Measurements from ENCODE around the gene DPYD.

DPYD gene

GRCh38 chr1:97379387-97380075 lies 541.3 kb downstream of the DPYD start:
- Histone ChIP-seq H3K27me3 (ENCODE audit: insufficient read depth, low read depth, severe bottlenecking) (no peaks in the 10 kb centered on the region), H3K9me3 (ENCODE audit: severe bottlenecking) (no peaks in the 10 kb centered on the region), H3K4me3 (ENCODE audit: low read depth, low read length) (no peak overlapping the region), H3K27ac (no peak overlapping the region), H3K36me3 (no peaks in the 10 kb centered on the region)
- no peak for TF ChIP-seq CTCF (IDR thresholded peaks at IDR 0.05; ENCODE audit: low read depth, low read length)
- DNase-seq: no peak

- no peak for DNase-seq
- no peaks in the 10 kb centered on the region for H3K9me3 ChIP-seq (ENCODE audit: severe bottlenecking)
- no peaks in the 10 kb centered on the region for H3K36me3 ChIP-seq
Observed at GRCh38 chr1:97378596-97378995, 542.2 kb downstream of the DPYD start.

GRCh38 chr1:97377432-97378034 lies 543.3 kb downstream of the DPYD start:
- Histone ChIP-seq H3K4me3 (ENCODE audit: low read depth, low read length) (no peak overlapping the region), H3K27me3 (ENCODE audit: insufficient read depth, low read depth, severe bottlenecking) (no peaks in the 10 kb centered on the region), H3K36me3 (no peaks in the 10 kb centered on the region), H3K9me3 (ENCODE audit: severe bottlenecking) (no peaks in the 10 kb centered on the region), H3K27ac (no peak overlapping the region)
- no peak for DNase-seq
- no peak for TF ChIP-seq CTCF (IDR thresholded peaks at IDR 0.05; ENCODE audit: low read depth, low read length)

More at GRCh38 chr1:97378596-97378995, 542.2 kb downstream of the DPYD start:
- no peak for TF ChIP-seq CTCF (IDR thresholded peaks at IDR 0.05; ENCODE audit: low read depth, low read length)
- Histone ChIP-seq H3K27ac (no peak overlapping the region), H3K4me3 (ENCODE audit: low read depth, low read length) (no peak overlapping the region), H3K27me3 (ENCODE audit: insufficient read depth, low read depth, severe bottlenecking) (no peaks in the 10 kb centered on the region)

- TF ChIP-seq CTCF (IDR thresholded peaks at IDR 0.05; ENCODE audit: low read depth, low read length): no peak
- no peak overlapping the region for H3K4me3 ChIP-seq (ENCODE audit: low read depth, low read length)
- H3K9me3 ChIP-seq (ENCODE audit: severe bottlenecking): no peaks in the 10 kb centered on the region
- H3K27me3 ChIP-seq (ENCODE audit: insufficient read depth, low read depth, severe bottlenecking): no peaks in the 10 kb centered on the region
- no peak overlapping the region for H3K27ac ChIP-seq
- H3K36me3 ChIP-seq: no peaks in the 10 kb centered on the region
- DNase-seq: no peak
Observed at GRCh38 chr1:97373000-97373399, 547.8 kb downstream of the DPYD start.

GRCh38 chr1:97372531-97372930 lies 548.3 kb downstream of the DPYD start:
- no peak overlapping the region for H3K4me3 ChIP-seq (ENCODE audit: low read depth, low read length)
- H3K9me3 ChIP-seq (ENCODE audit: severe bottlenecking): no peaks in the 10 kb centered on the region
- TF ChIP-seq CTCF (IDR thresholded peaks at IDR 0.05; ENCODE audit: low read depth, low read length): no peak
- no peaks in the 10 kb centered on the region for H3K27me3 ChIP-seq (ENCODE audit: insufficient read depth, low read depth, severe bottlenecking)
- no peaks in the 10 kb centered on the region for H3K36me3 ChIP-seq
- H3K27ac ChIP-seq: no peak overlapping the region
- no peak for DNase-seq
